Measurements from ENCODE around the gene INSL3.

INSL3 gene
- 0 to 0.33 (median 0) reads per million in 17 experiments for total RNA-seq

GRCh38 chr19:17821190-17821589, at the start of gene INSL3:
INSL3 (minus strand) TSS chr19:17821519; CDS start chr19:17821506, 13 bp downstream.
- DNase-seq = no peak

- DNase-seq = no peak
These were observed 47.8 kb upstream of the INSL3 start for GRCh38 chr19:17869114-17869608.

GRCh38 chr19:17868669-17869068, 47.4 kb upstream of the INSL3 start:
- DNase-seq = no peak

GRCh38 chr19:17866964-17867486, 45.7 kb upstream of the INSL3 start:
- DNase-seq = no peak

- no peak for DNase-seq
These were observed 45.1 kb upstream of the INSL3 start for GRCh38 chr19:17866312-17866963.

- no peak for DNase-seq
These were observed 44.3 kb upstream of the INSL3 start for GRCh38 chr19:17865364-17866311.

GRCh38 chr19:17863520-17864182, 42.3 kb upstream of the INSL3 start:
- no peak for DNase-seq

- no peak for DNase-seq
These were observed 41.6 kb upstream of the INSL3 start for GRCh38 chr19:17862711-17863519.

GRCh38 chr19:17861542-17862402, 40.5 kb upstream of the INSL3 start:
- DNase-seq = no peak

- DNase-seq = no peak
These were observed 39.7 kb upstream of the INSL3 start for GRCh38 chr19:17860993-17861360.

GRCh38 chr19:17860331-17860992, 39.1 kb upstream of the INSL3 start:
- peak in 3 of 4 experiments; percentile 47 to 56 (median 53) for DNase-seq

GRCh38 chr19:17859533-17860330, 38.4 kb upstream of the INSL3 start, which contains the start of gene RPL18A:
RPL18A (plus strand) TSS chr19:17859910; CDS start chr19:17859957, 47 bp downstream.
- peak; percentile 99 to 100 (median 100) for DNase-seq

GRCh38 chr19:17855280-17856152, 34.2 kb upstream of the INSL3 start:
- peak; percentile 80 to 95 (median 90) for DNase-seq

- DNase-seq = no peak
These were observed 32.7 kb upstream of the INSL3 start for GRCh38 chr19:17854061-17854460.

GRCh38 chr19:17848595-17849292, 27.4 kb upstream of the INSL3 start:
- peak in 2 of 4 experiments; percentile 31 to 36 for DNase-seq

- DNase-seq = peak; percentile 37 to 69 (median 50)
These were observed 26.4 kb upstream of the INSL3 start, which contains the start of gene JAK3 for GRCh38 chr19:17847538-17848366. JAK3 (minus strand) TSS chr19:17847982; CDS start chr19:17844417, 3,565 bp downstream.
